Uterus (tissue), 2 donors: ENCODE data around the gene NCR1.

Source experiments
- POLR2A ChIP-seq, 2 donors: fragments of 450-650 bp; IDR thresholded peaks; one replicate each; pipeline ENCODE4 v1.6.1; 2016; ENCODE audit warnings: antibody characterized with exemption in 2 of 2, mild to moderate bottlenecking in 1 of 2, moderate library complexity in 1 of 2
- TF ChIP-seq, protein P1 (sequence below), 4 experiments: fragments of 200-600 bp in 2 of 4; fragments of 450-650 bp in 2 of 4; sonication (generic) in 2 of 4; IDR thresholded peaks; one replicate each; pipeline ENCODE4 v1.5.1; 2016 to 2019; ENCODE audit warnings: antibody characterized with exemption in 4 of 4, mild to moderate bottlenecking in 2 of 4, moderate library complexity in 1 of 4

- TF ChIP-seq, protein P1, sequence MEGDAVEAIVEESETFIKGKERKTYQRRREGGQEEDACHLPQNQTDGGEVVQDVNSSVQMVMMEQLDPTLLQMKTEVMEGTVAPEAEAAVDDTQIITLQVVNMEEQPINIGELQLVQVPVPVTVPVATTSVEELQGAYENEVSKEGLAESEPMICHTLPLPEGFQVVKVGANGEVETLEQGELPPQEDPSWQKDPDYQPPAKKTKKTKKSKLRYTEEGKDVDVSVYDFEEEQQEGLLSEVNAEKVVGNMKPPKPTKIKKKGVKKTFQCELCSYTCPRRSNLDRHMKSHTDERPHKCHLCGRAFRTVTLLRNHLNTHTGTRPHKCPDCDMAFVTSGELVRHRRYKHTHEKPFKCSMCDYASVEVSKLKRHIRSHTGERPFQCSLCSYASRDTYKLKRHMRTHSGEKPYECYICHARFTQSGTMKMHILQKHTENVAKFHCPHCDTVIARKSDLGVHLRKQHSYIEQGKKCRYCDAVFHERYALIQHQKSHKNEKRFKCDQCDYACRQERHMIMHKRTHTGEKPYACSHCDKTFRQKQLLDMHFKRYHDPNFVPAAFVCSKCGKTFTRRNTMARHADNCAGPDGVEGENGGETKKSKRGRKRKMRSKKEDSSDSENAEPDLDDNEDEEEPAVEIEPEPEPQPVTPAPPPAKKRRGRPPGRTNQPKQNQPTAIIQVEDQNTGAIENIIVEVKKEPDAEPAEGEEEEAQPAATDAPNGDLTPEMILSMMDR (IDR thresholded peaks at IDR 0.05): no peak
- TF ChIP-seq POLR2A (IDR thresholded peaks at IDR 0.05): no peak
Observed at GRCh38 chr19:54947381-54947780, 41.4 kb downstream of the NCR1 start, which contains the start of gene NLRP7.
